Measurements from ENCODE around the gene GABRR2.
A peak's percentile ranks its signal among the peaks of the same experiment; 100 is the strongest.

The GABRR2 gene

GRCh38 chr6:89214197-89214596, 100.9 kb downstream of the GABRR2 start:
- H3K4me3 ChIP-seq (ENCODE audit: low read depth, low read length) = no peak overlapping the region
- H3K27ac ChIP-seq (ENCODE audit: extremely low read depth, low read depth, low read length) = no peak overlapping the region
- CTCF ChIA-PET = interaction anchor here (0.7 kb wide), 1 partner anchor 293 kb away, joined by 3 read pairs; no protein-coding TSS in a partner anchor
- H3K36me3 ChIP-seq (ENCODE audit: control insufficient read depth in 2 of 2, insufficient read depth in 1 of 2, low read length in 2 of 2) = no peaks in the 10 kb centered on the region
- H3K9me3 ChIP-seq (ENCODE audit: control insufficient read depth, insufficient read depth, low read depth, low read length) = no peaks in the 10 kb centered on the region
- POLR2A ChIA-PET = no interaction called here
- peaks cover 6% of the 10 kb centered on the region for H3K4me1 ChIP-seq (ENCODE audit: control insufficient read depth, insufficient read depth, low read length)
- no peak for TF ChIP-seq EGR2 (tag by site-specific recombination; IDR thresholded peaks at IDR 0.05; ENCODE audit: low read depth)
- TF ChIP-seq ZNF561 (tag by site-specific recombination; IDR thresholded peaks at IDR 0.05; ENCODE audit: borderline replicate concordance) = no peak
- TF ChIP-seq ZNF830 (tag by site-specific recombination; IDR thresholded peaks at IDR 0.05; ENCODE audit: low read depth) = no peak
- no peak for TF ChIP-seq ZNF132 (tag by site-specific recombination; IDR thresholded peaks at IDR 0.05; ENCODE audit: borderline replicate concordance)
- no peak for TF ChIP-seq ZBTB1 (tag by site-specific recombination; IDR thresholded peaks at IDR 0.05)
- TF ChIP-seq BCL6B (tag by site-specific recombination; IDR thresholded peaks at IDR 0.05) = no peak
- no peak for TF ChIP-seq ZNF558 (tag by site-specific recombination; IDR thresholded peaks at IDR 0.05)
- no peak for TF ChIP-seq ZNF514 (tag by site-specific recombination; IDR thresholded peaks at IDR 0.05)
- no peak for TF ChIP-seq KLF7 (tag by site-specific recombination; IDR thresholded peaks at IDR 0.05; ENCODE audit: borderline replicate concordance)
- TF ChIP-seq ZNF596 (tag by site-specific recombination; IDR thresholded peaks at IDR 0.05) = no peak
- no peak for TF ChIP-seq GLI4 (tag by site-specific recombination; IDR thresholded peaks at IDR 0.05)
- no peak for TF ChIP-seq ZNF214 (tag by site-specific recombination; IDR thresholded peaks at IDR 0.05; ENCODE audit: borderline replicate concordance)
- TF ChIP-seq ZNF529 (tag by site-specific recombination; IDR thresholded peaks at IDR 0.05; ENCODE audit: insufficient replicate concordance) = no peak
- TF ChIP-seq ZNF571 (tag by site-specific recombination; IDR thresholded peaks at IDR 0.05) = no peak

- no peak overlapping the region for H3K27ac ChIP-seq (ENCODE audit: extremely low read depth, low read depth, low read length)
- H3K36me3 ChIP-seq (ENCODE audit: control insufficient read depth in 2 of 2, insufficient read depth in 1 of 2, low read length in 2 of 2) = no peaks in the 10 kb centered on the region
- CTCF ChIA-PET = interaction anchor here (1.0 kb wide), 1 partner anchor 30 kb away, joined by 5 read pairs; no protein-coding TSS in a partner anchor
- H3K4me3 ChIP-seq (ENCODE audit: low read depth, low read length) = no peak overlapping the region
- POLR2A ChIA-PET = no interaction called here
- peaks cover 7% of the 10 kb centered on the region for H3K4me1 ChIP-seq (ENCODE audit: control insufficient read depth, insufficient read depth, low read length)
- H3K9me3 ChIP-seq (ENCODE audit: control insufficient read depth, insufficient read depth, low read depth, low read length) = no peaks in the 10 kb centered on the region
- TF ChIP-seq ZNF148 (tag by site-specific recombination; IDR thresholded peaks at IDR 0.05; ENCODE audit: borderline replicate concordance) (no peak), ZNF701 (tag by site-specific recombination; IDR thresholded peaks at IDR 0.05) (no peak), SETDB1 (IDR thresholded peaks at IDR 0.05; ENCODE audit: insufficient read length, low read length) (no peak), ZNF19 (tag by site-specific recombination; IDR thresholded peaks at IDR 0.05; ENCODE audit: low read depth) (no peak), ZNF747 (tag by site-specific recombination; IDR thresholded peaks at IDR 0.05) (no peak), ZNF324 (tag by site-specific recombination; IDR thresholded peaks at IDR 0.05) (no peak), ZNF132 (tag by site-specific recombination; IDR thresholded peaks at IDR 0.05; ENCODE audit: borderline replicate concordance) (no peak), OSR2 (tag by site-specific recombination; IDR thresholded peaks at IDR 0.05) (no peak), ZNF623 (tag by site-specific recombination; IDR thresholded peaks at IDR 0.05) (0 out of 2 replicates have a peak, but pooled peaks have one; percentile 23), ZNF140 (tag by site-specific recombination; IDR thresholded peaks at IDR 0.05) (no peak), ZBTB17 (tag by site-specific recombination; IDR thresholded peaks at IDR 0.05) (no peak), SCRT1 (tag by site-specific recombination; IDR thresholded peaks at IDR 0.05; ENCODE audit: borderline replicate concordance) (no peak), ZBTB48 (tag by site-specific recombination; IDR thresholded peaks at IDR 0.05) (no peak), REST (tag by site-specific recombination; IDR thresholded peaks at IDR 0.05) (no peak)
Measured at GRCh38 chr6:89212472-89212871, 102.6 kb downstream of the GABRR2 start.
